ENCODE data around the gene EXOC6B.
"Not testable (repeated sequence)": the region's sequence is repeated elsewhere in the genome, so short reads cannot be mapped to it uniquely, and the experiment has no call there.

Gene EXOC6B

GRCh38 chr2:72423756-72424155 lies 402.1 kb downstream of the EXOC6B start:
- no peak overlapping the region for H3K4me2 ChIP-seq (ENCODE audit: low read length)
- H3K79me2 ChIP-seq, result no peaks in the 10 kb centered on the region
- H3K4me3 ChIP-seq (ENCODE audit: low read depth, low read length), result no peak overlapping the region
- H2AFZ ChIP-seq, result no peak overlapping the region
- no peaks in the 10 kb centered on the region for H3K36me3 ChIP-seq (ENCODE audit: control insufficient read depth, insufficient read depth, low read length)
- no peaks in the 10 kb centered on the region for H3K4me1 ChIP-seq
- TF ChIP-seq CTCF (IDR thresholded peaks at IDR 0.05), result no peak
- H3K9ac ChIP-seq, result no peak overlapping the region
- H3K27me3 ChIP-seq (ENCODE audit: control insufficient read depth, insufficient read depth, low read length), result no peaks in the 10 kb centered on the region
- H3K9me3 ChIP-seq (ENCODE audit: control insufficient read depth, low read length), result no peaks in the 10 kb centered on the region
- H3K27ac ChIP-seq, result no peak overlapping the region

GRCh38 chr2:72421771-72422379 lies 404.0 kb downstream of the EXOC6B start:
- H3K9me3 ChIP-seq (ENCODE audit: control insufficient read depth, low read length); H3K4me3 ChIP-seq (ENCODE audit: low read depth, low read length); H3K79me2 ChIP-seq; H3K4me2 ChIP-seq (ENCODE audit: low read length); H2AFZ ChIP-seq; H3K4me1 ChIP-seq; H3K27ac ChIP-seq; H3K36me3 ChIP-seq (ENCODE audit: control insufficient read depth, insufficient read depth, low read length); H3K27me3 ChIP-seq (ENCODE audit: control insufficient read depth, insufficient read depth, low read length); H3K9ac ChIP-seq: not testable (repeated sequence)

- Histone ChIP-seq H3K79me2 (no peaks in the 10 kb centered on the region), H3K27me3 (ENCODE audit: control insufficient read depth, insufficient read depth, low read length) (no peaks in the 10 kb centered on the region), H3K9me3 (ENCODE audit: control insufficient read depth, low read length) (no peaks in the 10 kb centered on the region), H3K27ac (no peak overlapping the region), H3K4me3 (ENCODE audit: low read depth, low read length) (no peak overlapping the region), H3K36me3 (ENCODE audit: control insufficient read depth, insufficient read depth, low read length) (no peaks in the 10 kb centered on the region), H3K9ac (no peak overlapping the region), H3K4me1 (no peaks in the 10 kb centered on the region), H2AFZ (no peak overlapping the region), H3K4me2 (ENCODE audit: low read length) (no peak overlapping the region)
- no peak for TF ChIP-seq CTCF (IDR thresholded peaks at IDR 0.05)
These were observed 409.9 kb downstream of the EXOC6B start for GRCh38 chr2:72415781-72416475.

GRCh38 chr2:72415241-72415661 lies 410.6 kb downstream of the EXOC6B start:
- Histone ChIP-seq H3K9me3 (ENCODE audit: control insufficient read depth, low read length) (no peaks in the 10 kb centered on the region), H3K27me3 (ENCODE audit: control insufficient read depth, insufficient read depth, low read length) (no peaks in the 10 kb centered on the region), H3K79me2 (no peaks in the 10 kb centered on the region), H2AFZ (no peak overlapping the region), H3K4me1 (no peaks in the 10 kb centered on the region), H3K4me2 (ENCODE audit: low read length) (no peak overlapping the region), H3K36me3 (ENCODE audit: control insufficient read depth, insufficient read depth, low read length) (no peaks in the 10 kb centered on the region), H3K4me3 (ENCODE audit: low read depth, low read length) (no peak overlapping the region), H3K27ac (no peak overlapping the region), H3K9ac (no peak overlapping the region)
- TF ChIP-seq CTCF (IDR thresholded peaks at IDR 0.05), result no peak

GRCh38 chr2:72414137-72414760 lies 411.6 kb downstream of the EXOC6B start:
- no peak for TF ChIP-seq CTCF (IDR thresholded peaks at IDR 0.05)
- Histone ChIP-seq H3K4me3 (ENCODE audit: low read depth, low read length) (no peak overlapping the region), H3K36me3 (ENCODE audit: control insufficient read depth, insufficient read depth, low read length) (no peaks in the 10 kb centered on the region), H3K9ac (no peak overlapping the region), H2AFZ (no peak overlapping the region), H3K27ac (no peak overlapping the region), H3K4me1 (no peaks in the 10 kb centered on the region), H3K4me2 (ENCODE audit: low read length) (no peak overlapping the region), H3K79me2 (no peaks in the 10 kb centered on the region), H3K27me3 (ENCODE audit: control insufficient read depth, insufficient read depth, low read length) (no peaks in the 10 kb centered on the region), H3K9me3 (ENCODE audit: control insufficient read depth, low read length) (no peaks in the 10 kb centered on the region)

All from parathyroid adenoma (tissue), 2 donors.